CD1c-positive myeloid dendritic cell (primary cell): ENCODE results near the gene MFN2.

Source experiments
- DNase-seq: peaks from one replicate; pipeline ENCODE4 v3.0.0-alpha.2; 2016; ENCODE audit errors: extremely low spot score

MFN2 gene

DNA sequence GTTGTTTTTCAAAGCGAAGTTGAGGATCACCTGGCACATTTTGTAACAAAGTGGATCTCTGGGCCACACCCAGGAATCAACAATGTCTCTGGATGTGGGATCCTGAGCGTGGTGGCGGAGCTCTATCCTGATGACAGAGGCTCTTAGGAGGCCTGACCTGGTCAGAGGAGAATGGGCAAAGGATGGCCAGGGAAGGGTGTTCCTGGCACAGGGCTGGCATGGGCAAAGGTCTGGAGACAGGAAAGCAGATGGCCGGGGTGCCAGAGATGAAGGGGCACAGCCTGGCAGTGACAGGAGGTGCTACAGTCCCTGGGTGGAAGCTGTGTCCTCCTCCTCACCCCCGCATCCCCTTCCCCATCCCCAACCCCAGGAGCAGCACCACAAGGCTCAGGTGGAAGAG is 20.0 kb upstream of the MFN2 start:
- DNase-seq: no peak

- peak; percentile 71 for DNase-seq
Measured at GRCh38 chr1:11960715-11961114, 19.5 kb upstream of the MFN2 start.

DNA sequence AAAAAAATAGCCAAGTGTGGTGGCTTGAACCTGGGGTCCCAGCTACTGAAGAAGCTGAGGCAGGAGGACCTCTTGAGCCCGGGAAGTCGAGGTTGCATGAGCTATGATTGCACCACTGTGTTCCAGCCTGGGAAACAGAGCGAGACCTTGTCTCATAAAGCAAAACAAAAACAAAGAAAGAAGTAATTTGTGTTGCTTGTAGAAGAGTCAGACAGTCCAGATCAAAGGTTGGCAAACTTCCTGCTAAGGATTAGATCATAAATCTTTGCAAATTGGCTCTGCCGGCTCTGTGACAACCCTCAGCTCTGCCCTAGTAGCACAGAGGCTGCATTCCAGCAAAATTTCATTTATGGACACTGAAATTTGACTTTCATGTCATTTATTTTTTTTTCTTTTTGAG is 19.0 kb upstream of the MFN2 start:
- peak; percentile 32 for DNase-seq

GRCh38 chr1:11963622-11964021 is 16.6 kb upstream of the MFN2 start:
- DNase-seq: no peak

- no peak for DNase-seq
Measured at GRCh38 chr1:11964656-11965055, 15.6 kb upstream of the MFN2 start.

DNA sequence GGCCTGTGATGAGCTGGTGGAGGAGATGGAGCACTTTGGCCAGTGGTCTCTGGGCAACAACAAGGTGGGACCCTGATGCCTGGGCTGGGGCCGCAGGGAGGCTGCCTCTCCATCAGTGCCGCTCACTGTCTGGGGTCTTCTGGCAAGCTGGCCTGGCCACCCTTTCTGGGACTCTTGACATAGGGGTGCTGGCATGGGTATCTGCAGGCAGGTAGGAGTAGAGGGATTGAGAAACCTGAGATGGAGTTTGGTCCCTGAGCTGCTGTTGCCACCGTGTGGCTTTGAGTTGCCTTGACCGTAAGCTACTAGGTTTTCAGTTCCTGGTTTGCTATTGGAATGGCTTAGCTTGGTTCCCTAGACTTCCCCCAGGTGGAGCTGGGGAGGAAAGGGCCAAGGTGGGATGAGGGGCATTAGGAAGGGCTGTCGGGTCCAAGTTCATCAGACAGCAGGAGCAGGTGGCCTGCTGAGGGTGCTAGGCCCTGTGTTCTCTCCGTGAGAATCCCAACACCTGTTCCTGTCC is 13.2 kb upstream of the MFN2 start:
- peak; percentile 62 for DNase-seq

DNA sequence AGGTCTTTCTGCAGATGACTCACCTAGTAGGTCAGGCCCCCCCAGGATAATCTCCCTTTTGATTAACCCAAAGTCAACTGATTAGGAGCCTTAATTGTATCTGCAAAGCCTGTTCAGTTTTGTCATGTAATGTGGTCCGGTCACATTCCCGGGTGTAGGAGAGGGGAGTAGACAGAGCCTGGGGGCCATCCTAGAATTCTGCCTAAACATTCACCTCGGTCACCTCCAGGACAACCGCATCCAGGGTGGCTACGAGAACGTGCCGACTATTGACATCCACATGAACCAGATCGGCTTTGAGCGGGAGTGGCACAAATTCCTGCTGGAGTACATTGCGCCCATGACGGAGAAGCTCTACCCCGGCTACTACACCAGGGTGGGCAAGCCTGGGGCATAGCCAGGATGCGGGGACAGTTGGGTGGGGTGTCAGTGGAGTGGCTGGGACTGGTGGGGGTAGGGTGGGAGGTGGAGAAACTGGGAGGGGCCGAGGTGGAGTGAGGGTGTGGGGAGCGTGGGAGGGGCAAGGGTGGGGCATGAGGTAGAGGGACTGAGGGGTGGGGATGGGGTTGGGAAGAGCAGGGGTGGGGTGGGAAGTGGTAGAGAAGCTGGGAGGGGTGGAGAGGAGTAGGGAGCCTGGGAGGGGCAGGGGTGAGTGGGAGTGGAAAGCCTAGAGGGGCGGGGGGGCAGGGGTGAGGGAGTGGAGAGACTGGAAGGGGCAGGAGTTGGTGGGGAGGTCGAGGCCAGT is 9.6 kb upstream of the MFN2 start:
- no peak for DNase-seq

- no peak for DNase-seq
Measured at GRCh38 chr1:11977625-11978024, 2.6 kb upstream of the MFN2 start.

GRCh38 chr1:11978301-11978700 is 1.9 kb upstream of the MFN2 start:
- DNase-seq: peak; percentile 70

DNA sequence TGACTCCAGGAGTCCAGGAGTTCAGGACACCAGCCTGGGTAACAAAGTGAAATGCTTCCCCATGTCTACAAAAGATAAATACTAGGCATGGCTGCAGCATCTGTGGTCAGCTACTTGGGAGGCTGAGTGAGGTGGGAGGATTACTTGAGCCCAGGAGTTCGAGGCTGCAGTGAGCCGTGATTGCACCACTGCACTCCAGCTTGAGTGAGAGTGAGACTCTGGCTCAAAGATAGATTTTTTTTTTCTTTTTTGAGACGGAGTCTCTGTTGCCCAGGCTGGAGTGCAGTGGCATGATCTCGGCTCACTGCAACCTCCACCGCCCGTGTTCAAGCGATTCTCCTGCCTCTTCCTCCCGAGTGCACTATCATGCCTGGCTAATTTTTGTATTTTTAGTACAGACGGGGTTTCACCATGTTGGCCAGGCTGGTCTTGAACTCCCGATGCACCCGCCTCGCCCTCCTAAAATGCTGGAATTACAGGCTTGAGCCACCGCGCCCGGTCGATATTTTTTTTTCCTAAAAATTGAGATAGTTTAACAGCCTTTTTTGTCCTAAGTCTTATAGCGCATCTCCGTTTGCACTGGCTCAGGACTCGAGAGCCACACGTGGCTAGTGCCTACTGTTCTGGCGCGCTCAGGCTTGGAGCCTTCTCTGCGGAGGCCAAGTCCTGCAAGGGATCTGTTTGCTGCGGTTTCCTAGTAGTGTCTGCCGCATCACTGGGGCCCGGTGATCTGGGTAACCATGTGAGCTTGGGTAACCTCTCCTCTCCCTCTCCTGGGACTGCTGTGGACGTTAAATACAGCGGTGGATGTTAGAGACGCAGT is 1.0 kb upstream of the MFN2 start:
- DNase-seq: no peak

DNA sequence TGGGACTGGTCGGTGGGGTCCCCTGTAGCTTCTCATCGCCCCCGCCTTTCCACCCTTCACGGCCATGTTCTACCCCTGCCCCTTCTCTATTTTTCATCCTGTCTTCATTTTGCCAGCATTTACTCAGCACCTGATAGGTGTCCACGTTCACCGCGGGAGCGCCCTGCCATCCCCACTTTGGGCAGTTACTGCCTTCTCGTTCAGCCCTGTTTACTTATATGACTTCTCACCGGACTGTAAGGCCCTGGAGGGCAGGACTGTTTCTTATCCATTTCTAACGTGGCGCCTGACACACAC is 380 bp downstream of the MFN2 start:
- no peak for DNase-seq

- DNase-seq: no peak
Measured at GRCh38 chr1:11981378-11982009, 1.2 kb downstream of the MFN2 start.

DNA sequence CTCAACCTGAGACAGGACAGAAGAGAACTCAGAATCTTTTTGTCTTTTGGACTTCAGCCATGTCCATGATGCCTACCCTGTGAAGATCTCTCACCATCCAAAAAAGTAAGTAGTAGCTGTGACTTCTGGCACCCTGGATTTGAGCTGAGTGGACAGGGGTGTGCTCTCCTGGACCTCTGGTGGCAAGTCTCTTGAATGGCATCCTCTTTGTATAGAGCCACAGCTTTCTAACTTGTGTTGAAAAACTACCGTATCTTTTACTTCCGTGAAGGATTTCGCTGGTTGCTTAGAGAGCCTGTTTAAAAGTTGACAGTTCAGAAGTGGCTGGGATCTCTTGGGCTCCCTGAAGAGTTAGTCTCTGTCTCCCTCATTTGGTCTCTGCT is 1.8 kb downstream of the MFN2 start:
- peak; percentile 22 for DNase-seq

DNA sequence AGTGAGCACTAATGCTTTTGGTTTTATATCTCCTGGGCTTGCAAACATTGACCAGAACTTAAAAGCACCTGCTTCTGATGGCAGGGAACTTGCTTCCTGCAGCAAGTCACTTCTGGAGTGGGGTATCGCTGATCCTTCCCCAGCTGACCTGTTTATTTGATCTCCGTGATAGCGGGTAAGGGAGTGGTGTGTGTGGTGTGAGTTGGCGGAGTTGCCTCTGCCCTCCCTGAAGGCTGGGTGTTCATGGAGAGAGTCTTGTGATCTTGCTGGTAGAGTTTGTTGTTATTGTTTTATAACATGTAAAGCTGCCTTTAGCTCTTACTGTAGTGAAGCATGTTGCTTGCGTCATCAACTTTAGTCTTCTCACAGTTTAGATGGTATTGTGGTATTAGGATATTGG is 3.9 kb downstream of the MFN2 start:
- no peak for DNase-seq

- no peak for DNase-seq
Measured at GRCh38 chr1:11984576-11984975, 4.3 kb downstream of the MFN2 start.

DNA sequence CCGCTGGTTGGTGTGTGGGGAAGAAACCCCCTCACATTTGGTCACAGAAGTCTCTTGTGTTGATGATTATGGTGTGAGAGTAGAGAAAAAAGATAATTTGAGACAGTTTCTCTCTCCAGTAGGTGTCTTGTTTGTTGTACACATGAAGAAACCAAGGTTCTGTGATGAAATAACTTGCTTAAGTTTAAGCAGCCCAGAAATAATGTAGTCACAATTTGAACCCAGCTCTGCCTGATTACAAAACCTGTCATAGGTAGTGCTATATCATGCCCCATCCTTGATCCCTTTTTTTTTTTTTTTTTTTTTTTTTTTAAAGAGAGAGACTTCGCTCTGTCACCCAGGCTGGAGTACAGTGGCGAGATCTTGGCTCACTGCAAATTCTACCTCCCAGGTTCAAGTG is 4.9 kb downstream of the MFN2 start:
- DNase-seq: no peak

GRCh38 chr1:11985851-11986250 is 5.6 kb downstream of the MFN2 start:
- peak; percentile 67 for DNase-seq

- no peak for DNase-seq
Measured at GRCh38 chr1:11989669-11990068, 9.4 kb downstream of the MFN2 start.

DNA sequence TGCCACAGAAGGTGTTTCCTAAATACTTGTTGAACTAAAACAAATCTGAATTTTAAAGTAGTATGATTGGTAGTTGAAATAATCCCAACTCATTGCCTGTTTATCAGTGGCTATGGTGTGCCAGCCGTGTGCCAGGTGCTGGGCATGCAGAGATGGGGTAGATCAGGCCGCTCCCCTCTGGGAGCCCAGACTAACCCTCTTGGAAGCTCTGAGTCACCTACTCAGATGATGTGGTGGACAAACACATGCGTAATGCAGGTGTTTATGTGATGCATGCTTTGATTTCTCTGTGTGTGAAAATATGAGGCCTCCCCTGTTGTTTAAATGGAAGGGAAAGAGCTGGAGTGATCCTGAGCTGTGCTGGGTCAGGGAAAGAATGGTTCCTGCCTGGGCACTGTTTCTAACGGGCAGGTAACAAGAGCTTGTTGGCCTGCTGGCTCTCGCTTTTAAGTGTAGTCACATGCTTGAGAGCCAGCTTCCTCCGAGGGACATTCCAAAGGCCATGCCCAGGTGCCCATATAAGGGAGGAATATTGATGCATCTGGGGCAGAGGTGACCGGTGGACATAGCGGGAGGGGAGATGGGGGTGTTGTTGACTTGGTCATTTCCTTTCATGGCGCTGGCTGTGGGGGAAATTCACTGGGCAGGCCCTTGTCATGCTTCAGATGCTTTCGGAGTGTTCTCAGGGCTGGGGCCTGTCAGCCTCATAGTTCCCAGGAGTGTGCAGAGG is 10.2 kb downstream of the MFN2 start:
- DNase-seq: no peak

DNA sequence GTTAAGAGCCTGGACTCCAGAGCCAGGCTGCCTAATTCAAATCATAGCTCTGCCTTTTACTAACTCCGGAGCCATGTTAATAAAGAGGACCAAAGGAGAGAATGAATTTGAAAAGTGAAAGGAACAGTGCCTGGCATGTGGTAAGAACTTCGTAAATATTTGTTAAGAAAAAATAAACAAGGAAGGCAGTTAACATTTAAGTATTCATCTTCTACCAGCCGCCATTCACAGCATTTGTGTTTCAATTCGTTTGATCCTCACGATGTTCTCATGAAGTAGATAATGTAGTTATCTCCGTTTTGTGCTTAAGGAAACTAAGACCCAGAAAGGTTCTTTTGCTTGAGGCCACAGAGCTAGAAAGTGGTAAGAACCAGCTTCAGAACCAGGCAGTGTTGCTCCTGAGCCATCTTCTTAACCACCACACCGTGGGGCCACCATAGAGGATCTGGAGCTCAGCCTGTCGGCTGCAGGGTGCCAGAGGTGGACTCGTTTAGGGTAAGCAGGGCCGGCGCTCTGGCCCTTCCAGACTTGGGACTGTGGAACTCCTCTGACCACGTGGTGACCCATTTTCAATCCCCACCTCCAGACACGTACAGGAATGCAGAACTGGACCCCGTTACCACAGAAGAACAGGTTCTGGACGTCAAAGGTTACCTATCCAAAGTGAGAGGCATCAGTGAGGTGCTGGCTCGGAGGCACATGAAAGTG is 11.9 kb downstream of the MFN2 start:
- no peak for DNase-seq

- DNase-seq: no peak
Measured at GRCh38 chr1:11997081-11997850, 17.0 kb downstream of the MFN2 start.
